Measurements from ENCODE around the gene S100Z.
"Not testable (repeated sequence)": the region's sequence is repeated elsewhere in the genome, so short reads cannot be mapped to it uniquely, and the experiment has no call there.

Gene S100Z

GRCh38 chr5:76942581-76942980 is 92.8 kb downstream of the S100Z start:
- TF ChIP-seq CTCF (IDR thresholded peaks at IDR 0.05; ENCODE audit: low read depth, low read length, missing control alignments) = no peak
- no peak overlapping the region for H3K4me3 ChIP-seq (ENCODE audit: low read depth, low read length)
- DNase-seq (ENCODE audit: low read depth) = no peak

DNA sequence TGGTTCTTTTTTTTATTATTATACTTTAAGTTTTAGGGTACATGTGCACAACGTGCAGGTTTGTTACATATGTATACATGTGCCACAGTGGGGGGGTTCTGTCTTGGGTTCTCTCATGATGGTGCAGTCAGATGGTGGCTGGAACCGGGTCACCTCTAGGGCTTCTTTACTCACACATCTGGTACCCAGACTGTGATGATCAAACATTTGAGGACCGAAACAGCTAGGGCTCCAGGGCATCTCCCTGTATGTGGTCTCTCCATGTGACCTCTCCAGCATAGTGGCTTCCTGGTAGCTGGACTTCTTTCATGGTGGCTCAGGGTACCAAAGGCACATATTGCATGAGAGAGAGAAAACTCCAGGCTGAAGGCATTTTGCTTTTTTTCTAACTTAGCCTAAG is 93.2 kb downstream of the S100Z start:
- no peak for DNase-seq (ENCODE audit: low read depth)
- no peak for TF ChIP-seq CTCF (IDR thresholded peaks at IDR 0.05; ENCODE audit: low read depth, low read length, missing control alignments)
- H3K4me3 ChIP-seq (ENCODE audit: low read depth, low read length) = no peak overlapping the region

GRCh38 chr5:76944638-76945037 is 94.8 kb downstream of the S100Z start:
- no peak for DNase-seq (ENCODE audit: low read depth)
- TF ChIP-seq CTCF (IDR thresholded peaks at IDR 0.05; ENCODE audit: low read depth, low read length, missing control alignments) = no peak
- H3K4me3 ChIP-seq (ENCODE audit: low read depth, low read length) = no peak overlapping the region

GRCh38 chr5:76945238-76945637 is 95.4 kb downstream of the S100Z start:
- not testable (repeated sequence) for DNase-seq (ENCODE audit: low read depth); H3K4me3 ChIP-seq (ENCODE audit: low read depth, low read length)

- no peak for TF ChIP-seq CTCF (IDR thresholded peaks at IDR 0.05; ENCODE audit: low read depth, low read length, missing control alignments)
- H3K4me3 ChIP-seq (ENCODE audit: low read depth, low read length) = no peak overlapping the region
- DNase-seq (ENCODE audit: low read depth) = no peak
Observed at GRCh38 chr5:76946090-76946489, 96.3 kb downstream of the S100Z start.

DNA sequence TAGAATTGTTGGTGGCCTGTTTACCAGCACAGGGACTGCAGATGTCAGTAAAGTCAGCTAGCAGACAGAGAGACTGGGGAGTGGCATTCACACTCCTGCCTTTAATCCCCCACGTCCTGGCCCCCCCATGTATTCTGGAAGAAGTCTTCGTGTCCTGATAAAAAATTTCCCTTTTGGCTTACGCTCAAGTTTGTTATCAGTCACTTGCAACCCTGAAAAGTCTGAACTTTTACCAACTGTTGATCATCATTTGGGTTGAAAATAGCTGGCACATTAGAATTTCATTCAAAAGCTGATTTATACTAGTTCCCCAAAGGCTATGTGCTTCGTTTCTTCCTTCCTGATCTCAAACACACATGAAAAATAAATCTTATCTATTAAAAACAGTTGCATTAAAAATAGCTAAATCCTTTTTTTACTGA is 97.3 kb downstream of the S100Z start:
- no peak overlapping the region for H3K4me3 ChIP-seq (ENCODE audit: low read depth, low read length)
- DNase-seq (ENCODE audit: low read depth) = no peak
- TF ChIP-seq CTCF (IDR thresholded peaks at IDR 0.05; ENCODE audit: low read depth, low read length, missing control alignments) = no peak

DNA sequence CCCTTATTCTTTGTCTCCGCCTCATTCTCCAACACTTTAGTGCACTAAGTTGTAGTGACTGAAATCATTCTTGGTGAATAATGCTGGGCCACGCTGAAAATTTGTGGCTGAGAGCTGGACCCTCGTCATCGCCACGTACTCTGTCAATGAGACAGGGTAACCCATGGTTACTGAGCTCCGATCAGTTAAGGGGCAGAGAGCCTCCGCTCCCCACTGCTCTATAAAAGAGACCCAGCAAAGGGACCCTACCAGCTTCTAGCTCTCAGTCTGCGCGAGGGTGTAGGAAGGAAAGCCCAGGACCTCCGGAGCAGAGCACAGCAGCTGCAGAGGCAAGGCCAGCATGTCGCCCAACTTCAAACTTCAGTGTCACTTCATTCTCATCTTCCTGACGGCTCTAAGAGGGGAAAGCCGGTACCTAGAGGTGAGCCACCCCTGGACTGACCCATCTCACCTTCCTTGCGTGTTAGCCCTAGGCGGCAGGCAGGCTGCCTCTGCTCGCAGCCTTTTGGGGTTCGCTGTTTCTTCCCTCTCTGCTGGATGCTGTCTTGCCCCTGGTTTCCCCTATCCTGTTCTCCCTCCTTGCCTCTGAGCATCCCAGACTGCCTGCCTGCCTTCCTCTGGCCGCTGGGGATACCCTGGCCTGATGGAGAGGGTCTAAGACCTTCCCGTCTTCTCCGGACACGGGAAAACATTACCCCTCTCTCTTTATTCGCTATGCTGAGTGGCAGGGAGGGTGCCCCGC is 103.2 kb downstream of the S100Z start, which contains the start of gene CRHBP:
CRHBP (plus strand) TSS at position 251 of the 742 bp plus-strand sequence; CDS start at position 341, 90 bp downstream.
- H3K4me3 ChIP-seq (ENCODE audit: low read depth, low read length) = no peak within 1 kb of the TSS
- no peak for TF ChIP-seq CTCF (IDR thresholded peaks at IDR 0.05; ENCODE audit: low read depth, low read length, missing control alignments)
- no peak for DNase-seq (ENCODE audit: low read depth)

All from GM12864 (cell line).